Activated CD4-positive, CD25-positive, alpha-beta regulatory T cell treated with anti-CD3 and anti-CD28 coated beads, Interleukin-2, amount 50 U/mL, for 24 hours (primary cell): ENCODE data around the gene PTPRN2.
"Not testable (repeated sequence)": the region's sequence is repeated elsewhere in the genome, so short reads cannot be mapped to it uniquely, and the experiment has no call there.

Source experiments
- ATAC-seq, 2 donors: fragments of 150-1000 bp; cut with Tn5 transposase; one replicate each; pipeline ENCODE4 v1.10.0; 2021; ENCODE audit warnings: mild to moderate bottlenecking in 1 of 2, moderate library complexity in 1 of 2

The PTPRN2 gene

GRCh38 chr7:157928808-157929425 lies 658.7 kb downstream of the PTPRN2 start:
- ATAC-seq, result no peak

GRCh38 chr7:157928171-157928794 lies 659.3 kb downstream of the PTPRN2 start:
- no peak for ATAC-seq

GRCh38 chr7:157927313-157927925 lies 660.2 kb downstream of the PTPRN2 start:
- ATAC-seq, result no peak

GRCh38 chr7:157926521-157927150 lies 661.0 kb downstream of the PTPRN2 start:
- ATAC-seq, result no peak

GRCh38 chr7:157926107-157926506 lies 661.5 kb downstream of the PTPRN2 start:
- ATAC-seq, result no peak

GRCh38 chr7:157925383-157925875 lies 662.2 kb downstream of the PTPRN2 start:
- ATAC-seq, result no peak

- no peak for ATAC-seq
Observed at GRCh38 chr7:157923903-157924630, 663.6 kb downstream of the PTPRN2 start.

- no peak for ATAC-seq
Observed at GRCh38 chr7:157922576-157922975, 665.0 kb downstream of the PTPRN2 start.

- no peak for ATAC-seq
Observed at GRCh38 chr7:157918326-157919080, 669.1 kb downstream of the PTPRN2 start.

- ATAC-seq, result no peak
Observed at GRCh38 chr7:157916946-157917640, 670.5 kb downstream of the PTPRN2 start.

- no peak for ATAC-seq
Observed at GRCh38 chr7:157910446-157910845, 677.2 kb downstream of the PTPRN2 start.

GRCh38 chr7:157910045-157910444 lies 677.6 kb downstream of the PTPRN2 start:
- ATAC-seq, result not testable (repeated sequence)

- ATAC-seq, result no peak
Observed at GRCh38 chr7:157909370-157909769, 678.3 kb downstream of the PTPRN2 start.

GRCh38 chr7:157908006-157908782 lies 679.4 kb downstream of the PTPRN2 start:
- ATAC-seq, result no peak

- no peak for ATAC-seq
Observed at GRCh38 chr7:157907091-157907490, 680.5 kb downstream of the PTPRN2 start.

- ATAC-seq, result no peak
Observed at GRCh38 chr7:157906583-157906982, 681.0 kb downstream of the PTPRN2 start.

GRCh38 chr7:157905651-157906461 lies 681.8 kb downstream of the PTPRN2 start:
- ATAC-seq, result no peak

GRCh38 chr7:157904866-157905570 lies 682.6 kb downstream of the PTPRN2 start:
- no peak for ATAC-seq
